ENCODE results near the gene HBA2. TPM values are rescaled to one million over a fixed set of nuclear protein-coding genes. Genes with fewer than 3 reads are reported as not detected.

The HBA2 gene
- total and polyA plus RNA-seq, 8 donors: 142 to 5,766 (median 1,612) TPM

GRCh38 chr16:181565-182021, 8.9 kb downstream of the HBA2 start:
- Histone ChIP-seq H3K27me3 (peaks cover 39 to 48% of the 10 kb centered on the region in 2 donors), H3K9me3 (no peaks in the 10 kb centered on the region), H3K4me3 (no peak overlapping the region), H3K27ac (no peak overlapping the region), H3K4me1 (peaks cover 13 to 18% of the 10 kb centered on the region in 2 donors), H3K36me3 (peaks cover 0 to 9% of the 10 kb centered on the region in 2 donors)
- no peak for ATAC-seq
- intact Hi-C loops (cut with DNase I): no loop called here
- peak; percentile 91 to 96 for TF ChIP-seq CTCF (IDR thresholded peaks at IDR 0.05)
- peak in 2 of 4 donors; percentile 66 to 95 for DNase-seq

- no peaks in the 10 kb centered on the region for H3K9me3 ChIP-seq
- TF ChIP-seq CTCF (IDR thresholded peaks at IDR 0.05): no peak
- H3K4me3 ChIP-seq: no peak overlapping the region
- peaks cover 31 to 36% of the 10 kb centered on the region in 2 donors for H3K27me3 ChIP-seq
- H3K27ac ChIP-seq: no peak overlapping the region
- peaks cover 13 to 18% of the 10 kb centered on the region in 2 donors for H3K4me1 ChIP-seq
- DNase-seq: no peak
- no peak for ATAC-seq
- H3K36me3 ChIP-seq: peaks cover 0 to 19% of the 10 kb centered on the region in 2 donors
- intact Hi-C loops (cut with DNase I): no loop called here
Observed at GRCh38 chr16:183005-183404, 10.3 kb downstream of the HBA2 start.

- ATAC-seq (no peak), DNase-seq (no peak)
- intact Hi-C loops (cut with DNase I): no loop called here
- Histone ChIP-seq H3K27ac (no peak overlapping the region), H3K36me3 (peaks cover 0 to 41% of the 10 kb centered on the region in 2 donors), H3K4me3 (no peak overlapping the region), H3K4me1 (peaks cover 13 to 15% of the 10 kb centered on the region in 2 donors), H3K9me3 (no peaks in the 10 kb centered on the region), H3K27me3 (peaks cover 9 to 14% of the 10 kb centered on the region in 2 donors)
- TF ChIP-seq CTCF (IDR thresholded peaks at IDR 0.05): no peak
Observed at GRCh38 chr16:185213-185612, 12.5 kb downstream of the HBA2 start.

GRCh38 chr16:185691-186090, 13.0 kb downstream of the HBA2 start:
- ATAC-seq (no peak), DNase-seq (no peak)
- TF ChIP-seq CTCF (IDR thresholded peaks at IDR 0.05): no peak
- peaks cover 4 to 9% of the 10 kb centered on the region in 2 donors for H3K27me3 ChIP-seq
- no peak overlapping the region for H3K4me3 ChIP-seq
- peaks cover 9 to 10% of the 10 kb centered on the region in 2 donors for H3K4me1 ChIP-seq
- no peak overlapping the region for H3K27ac ChIP-seq
- H3K9me3 ChIP-seq: no peaks in the 10 kb centered on the region
- intact Hi-C loops (cut with DNase I): no loop called here
- peaks cover 0 to 46% of the 10 kb centered on the region in 2 donors for H3K36me3 ChIP-seq

GRCh38 chr16:187330-187729, 14.7 kb downstream of the HBA2 start:
- H3K4me3 ChIP-seq: no peak overlapping the region
- peaks cover 0 to 62% of the 10 kb centered on the region in 2 donors for H3K36me3 ChIP-seq
- H3K27me3 ChIP-seq: no peaks in the 10 kb centered on the region
- H3K4me1 ChIP-seq: no peaks in the 10 kb centered on the region
- no peak overlapping the region for H3K27ac ChIP-seq
- TF ChIP-seq CTCF (IDR thresholded peaks at IDR 0.05): no peak
- no peaks in the 10 kb centered on the region for H3K9me3 ChIP-seq
- ATAC-seq (no peak), DNase-seq (no peak)
- intact Hi-C loops (cut with DNase I): no loop called here

Data from left lung (tissue), 10 donors.